ENCODE measurements around the gene RPF1. TPM values are rescaled to one million over a fixed set of nuclear protein-coding genes. Genes with fewer than 3 reads are reported as not detected.

The RPF1 gene, protein sequence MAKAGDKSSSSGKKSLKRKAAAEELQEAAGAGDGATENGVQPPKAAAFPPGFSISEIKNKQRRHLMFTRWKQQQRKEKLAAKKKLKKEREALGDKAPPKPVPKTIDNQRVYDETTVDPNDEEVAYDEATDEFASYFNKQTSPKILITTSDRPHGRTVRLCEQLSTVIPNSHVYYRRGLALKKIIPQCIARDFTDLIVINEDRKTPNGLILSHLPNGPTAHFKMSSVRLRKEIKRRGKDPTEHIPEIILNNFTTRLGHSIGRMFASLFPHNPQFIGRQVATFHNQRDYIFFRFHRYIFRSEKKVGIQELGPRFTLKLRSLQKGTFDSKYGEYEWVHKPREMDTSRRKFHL
- total RNA-seq, result 27.8 and 35.8 TPM in 2 replicates

DNA sequence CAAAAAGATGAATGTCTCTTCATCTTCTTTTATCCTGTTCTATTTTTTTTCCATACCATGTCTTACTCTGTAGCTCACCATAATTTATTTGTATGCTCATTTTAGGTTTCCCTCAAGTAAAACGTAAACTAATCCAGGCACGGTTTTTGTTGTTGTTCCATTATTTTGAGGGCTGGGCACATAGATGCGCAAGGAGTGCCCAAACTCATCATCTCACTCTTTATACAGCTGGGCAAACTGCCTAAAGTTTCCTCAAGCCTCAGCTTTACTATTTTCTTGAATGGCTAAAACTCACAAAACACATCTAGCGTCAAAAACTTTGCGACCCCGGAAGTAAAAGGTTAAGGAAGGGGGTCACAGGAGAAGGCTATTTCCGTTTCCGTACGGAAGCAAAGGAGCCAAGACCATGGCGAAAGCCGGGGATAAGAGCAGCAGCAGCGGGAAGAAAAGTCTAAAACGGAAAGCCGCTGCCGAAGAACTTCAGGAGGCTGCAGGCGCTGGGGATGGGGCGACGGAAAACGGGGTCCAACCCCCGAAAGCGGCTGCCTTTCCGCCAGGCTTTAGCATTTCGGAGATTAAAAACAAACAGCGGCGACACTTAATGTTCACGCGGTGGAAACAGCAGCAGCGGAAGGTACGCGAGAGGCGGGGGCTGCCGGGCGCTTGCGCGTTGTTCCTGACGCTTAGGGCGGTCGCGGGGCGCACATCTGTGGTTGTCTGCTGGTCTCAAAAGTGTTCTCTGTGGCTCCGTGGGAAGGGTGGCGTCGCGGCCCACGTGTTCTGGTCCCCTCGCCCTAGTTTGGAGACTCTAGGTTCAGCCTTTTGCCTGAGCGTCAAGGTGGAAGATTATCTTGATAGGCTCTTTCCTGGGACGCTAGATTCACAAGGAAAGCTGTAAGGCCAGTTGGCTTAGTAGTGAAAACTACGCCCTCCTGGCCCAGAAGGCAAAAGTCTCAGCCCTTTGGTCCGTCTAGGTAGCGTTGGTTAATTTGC lies at the start of gene RPF1:
Gene RPF1 (plus strand): TSS at position 391 of the 993 bp plus-strand sequence. CDS start 16 bp downstream, at position 407.

DNA sequence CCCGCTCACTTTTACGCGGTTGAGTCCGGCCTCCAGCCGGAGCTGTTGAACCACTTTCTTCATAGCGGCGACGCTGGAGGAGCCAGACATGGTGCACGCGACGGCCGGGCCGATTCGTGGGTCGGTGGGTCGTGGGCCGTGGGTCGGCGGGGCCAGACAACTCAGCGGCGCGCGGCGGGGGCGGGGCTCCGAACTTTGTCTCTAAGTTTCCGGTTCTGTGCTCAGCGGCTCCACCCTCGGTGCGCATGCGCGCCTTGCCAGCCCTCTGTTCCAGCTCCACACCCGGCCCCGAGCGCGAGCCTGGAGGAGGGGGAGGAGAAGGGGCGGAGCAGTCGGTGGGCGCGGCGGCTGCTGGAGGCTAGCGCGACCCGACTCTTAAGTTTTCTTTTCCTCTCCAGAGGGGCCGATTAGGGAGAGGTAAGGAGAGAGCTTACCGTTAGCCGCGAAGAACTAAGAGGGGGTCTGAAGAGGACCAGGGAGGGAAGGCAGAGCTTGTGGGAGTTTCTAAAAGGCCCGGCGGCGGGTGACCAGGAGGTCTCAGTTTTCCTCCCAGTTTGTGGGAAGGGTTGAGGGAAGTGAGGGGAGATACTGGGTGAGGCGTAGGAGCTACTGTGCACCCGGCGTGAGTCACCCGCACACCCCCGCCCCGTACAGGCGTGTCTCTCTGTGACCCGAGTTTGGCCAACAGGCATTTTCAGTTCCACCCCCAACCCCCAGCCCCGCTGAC lies 27.1 kb downstream of the RPF1 start, which contains the start of the genes GNG5 and SPATA1:
Gene GNG5 (minus strand): TSS at position 580 of the 727 bp plus-strand sequence. CDS start 490 bp downstream, at position 90.
Gene SPATA1 (plus strand): TSS at position 385 of the 727 bp plus-strand sequence. CDS start 9,974 bp downstream, outside the sequence.

Other genes starting within 250 kb of the RPF1 start
- gene SAMD13, start 177.6 kb upstream of the RPF1 start, total RNA-seq, result 0.49 and 0.50 TPM in 2 replicates
- gene DNASE2B, start 80.8 kb upstream of the RPF1 start, total RNA-seq, result not detected in 2 replicates
- not detected in 2 replicates for gene SPATA1, start 27.1 kb downstream of the RPF1 start, total RNA-seq
- 56.0 and 70.6 TPM in 2 replicates for gene GNG5, start 27.3 kb downstream of the RPF1 start, total RNA-seq
- 18.1 TPM in 2 replicates for gene CTBS, start 95.2 kb downstream of the RPF1 start, total RNA-seq
- 4.2 and 6.9 TPM in 2 replicates for gene SSX2IP, start 211.2 kb downstream of the RPF1 start, total RNA-seq